ENCODE data around the gene CGNL1.

GRCh38 chr15:57526615-57527014, 150.3 kb downstream of the CGNL1 start:
- TF ChIP-seq POLR2A (IDR thresholded peaks at IDR 0.05) (no peak), CTCF (IDR thresholded peaks at IDR 0.05) (no peak)
